Measurements from ENCODE around the gene RAB7A.

RAB7A gene

DNA sequence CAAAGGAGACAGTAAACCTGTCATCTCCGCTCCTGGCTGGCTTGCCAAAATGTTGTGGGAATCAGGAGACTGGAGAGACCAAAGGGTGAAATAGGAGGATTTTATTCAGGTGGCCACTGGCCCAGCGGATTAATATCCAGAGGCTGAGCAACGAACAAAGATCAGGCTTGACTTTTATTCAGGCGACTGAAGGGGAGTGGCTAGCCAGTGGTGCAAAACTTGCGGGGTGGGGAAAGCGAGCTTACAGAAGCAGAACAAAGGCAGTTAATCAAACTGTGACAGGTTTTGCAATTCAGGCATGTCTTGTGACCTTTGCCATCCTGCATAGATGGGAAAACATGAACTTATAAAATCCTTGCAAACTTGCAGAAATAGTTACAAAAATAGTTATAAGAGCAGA lies 133.6 kb downstream of the RAB7A start:
- no peak for DNase-seq

- DNase-seq = no peak
These were observed 135.5 kb downstream of the RAB7A start for GRCh38 chr3:128861491-128861890.

GRCh38 chr3:128863560-128863959 lies 137.6 kb downstream of the RAB7A start:
- DNase-seq = no peak
